Astrocyte of the spinal cord (primary cell): ENCODE data around the gene PRSS38.

Experiments used
- DNase-seq: peaks from one replicate; pipeline ENCODE4 v3.0.0; 2011; ENCODE audit warnings: low read depth, low spot score
- H3K4me3 ChIP-seq: 2 replicates; pipeline ENCODE4 v1.5.1; 2011; ENCODE audit warnings: low read depth, mild to moderate bottlenecking, low read length, moderate library complexity
- CTCF ChIP-seq: IDR thresholded peaks from 2 replicates; pipeline ENCODE4 v1.5.1; 2012; ENCODE audit warnings: low read depth, mild to moderate bottlenecking, low read length, inconsistent platforms
- in situ Hi-C: cut with HindIII; loops from 2 replicates; pipeline ENCODE4 v1.10.0; 2017; ENCODE audit warnings: low sequenced_read_pairs

The PRSS38 gene

DNA sequence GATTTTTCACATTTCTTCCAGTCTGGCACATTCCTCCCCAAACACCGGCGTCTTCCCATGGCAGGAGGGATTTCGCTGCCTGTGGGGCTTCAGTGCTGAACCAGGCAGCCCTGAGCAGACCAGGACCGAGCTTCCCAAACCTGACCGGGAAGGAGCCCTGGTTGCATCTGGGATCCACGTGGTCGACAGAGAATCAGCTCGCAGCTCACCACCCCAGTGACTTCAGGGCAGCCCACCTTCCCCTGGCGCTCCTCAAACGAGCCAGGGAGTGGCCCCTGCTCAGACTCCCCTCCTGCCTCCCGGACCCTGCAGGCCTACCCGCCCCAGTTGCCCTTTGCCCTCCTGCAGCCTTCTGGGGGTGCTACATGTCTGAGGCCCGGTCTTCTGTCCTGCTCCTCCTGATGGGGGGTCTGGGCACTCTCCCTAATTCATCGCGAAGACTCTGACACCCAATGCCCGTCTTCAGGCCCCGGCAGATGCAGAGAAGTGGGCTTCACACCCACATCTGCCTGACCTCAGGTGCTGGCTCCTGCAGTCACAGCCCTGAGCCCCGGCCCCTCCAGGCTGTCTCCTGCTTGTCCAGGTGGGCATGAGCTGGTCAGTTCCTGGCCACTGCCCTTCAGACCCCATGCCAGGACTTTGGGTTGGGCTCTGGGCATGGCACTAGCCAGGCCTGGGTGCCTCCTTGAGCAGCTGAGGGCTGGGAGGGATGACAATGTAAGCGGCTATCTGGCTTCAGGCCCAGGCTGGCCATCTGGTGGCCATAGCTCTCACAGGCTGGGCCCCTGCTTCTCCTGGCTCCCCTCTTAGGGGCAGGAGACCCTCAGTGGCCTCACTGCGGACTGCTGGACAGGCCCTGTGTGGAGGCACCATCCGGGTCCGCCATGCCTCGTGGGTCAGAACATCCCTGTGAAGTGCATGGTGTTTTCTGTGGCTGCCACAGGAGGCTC, 26.1 kb upstream of the PRSS38 start:
- TF ChIP-seq CTCF: peak; percentile 42
- peak overlapping the region; percentile 44 for H3K4me3 ChIP-seq
- in situ Hi-C loops: no loop called here
- peak; percentile 23 for DNase-seq

- H3K4me3 ChIP-seq: no peak overlapping the region
- DNase-seq: no peak
- no peak for TF ChIP-seq CTCF
- in situ Hi-C loops: no loop called here
These were observed 25.5 kb upstream of the PRSS38 start for GRCh38 chr1:227790034-227790400.

GRCh38 chr1:227790868-227791267, 24.6 kb upstream of the PRSS38 start:
- in situ Hi-C loops: no loop called here
- no peak for DNase-seq
- H3K4me3 ChIP-seq: no peak overlapping the region
- no peak for TF ChIP-seq CTCF

DNA sequence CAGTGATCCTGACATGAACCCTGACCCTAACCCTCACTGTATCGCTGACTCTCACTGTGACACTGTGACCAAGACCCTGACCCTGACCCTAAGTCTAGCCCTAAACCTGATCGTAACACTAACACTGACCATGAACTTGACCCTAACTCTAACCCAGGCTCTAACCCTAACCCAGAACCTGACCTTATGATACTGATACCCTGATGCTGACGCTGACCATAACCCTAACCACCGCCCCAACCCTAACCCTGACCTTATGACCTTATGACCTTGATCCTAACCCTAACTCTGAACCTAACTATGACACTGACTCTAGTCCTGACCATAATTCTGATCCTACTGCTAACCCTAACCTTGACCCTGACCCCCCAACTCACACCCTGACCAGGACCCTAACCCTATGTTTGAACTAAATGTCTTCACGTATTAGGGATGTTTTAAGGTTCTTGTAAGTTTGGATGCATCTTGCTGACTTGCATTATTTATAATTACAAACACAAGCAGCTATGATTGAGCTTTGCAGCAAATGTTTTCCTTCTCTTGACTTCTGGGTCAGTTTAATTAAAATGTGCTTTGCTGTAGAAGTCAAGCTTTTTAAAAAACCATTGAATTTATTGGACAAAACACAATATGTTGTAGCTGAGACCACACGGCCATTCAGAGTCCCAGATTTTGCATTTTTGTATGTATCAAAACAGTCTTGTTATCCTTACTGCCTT, 23.9 kb upstream of the PRSS38 start:
- no peak overlapping the region for H3K4me3 ChIP-seq
- in situ Hi-C loops: no loop called here
- DNase-seq: no peak
- no peak for TF ChIP-seq CTCF

GRCh38 chr1:227792216-227793078, 23.0 kb upstream of the PRSS38 start:
- in situ Hi-C loops: no loop called here
- no peak for DNase-seq
- TF ChIP-seq CTCF: peak; percentile 39
- H3K4me3 ChIP-seq: no peak overlapping the region
